OCI-LY3 (cell line): Measurements from ENCODE around the gene DISP3.

Experiments
- H2AFZ ChIP-seq: fragments of 200-600, 300-600 bp; shearing (Covaris generic); 2 replicates; pipeline ENCODE4 v1.6.0; 2014; ENCODE audit warnings: antibody characterized with exemption, low read depth, low read length
- H3K27ac ChIP-seq: fragments of 200-600, 300-600 bp; sonication (generic); 2 replicates; pipeline ENCODE4 v1.5.1; 2014; ENCODE audit warnings: mild to moderate bottlenecking, low read length, moderate library complexity, mixed read lengths
- H3K27me3 ChIP-seq: fragments of 200-600, 300-600 bp; sonication (generic); 2 replicates; pipeline ENCODE4 v1.6.1; 2014; ENCODE audit warnings: low read depth, low read length, mixed read lengths
- H3K36me3 ChIP-seq: fragments of 200-600, 300-600 bp; sonication (generic); replicated peaks from 2 replicates; pipeline ENCODE3; 2014; ENCODE audit warnings: low read depth, low read length, mixed read lengths
- H3K4me1 ChIP-seq: fragments of 300-600, 200-600 bp; sonication (generic); 2 replicates; pipeline ENCODE4 v1.6.1; 2014; ENCODE audit warnings: low read length, mixed read lengths
- H3K4me2 ChIP-seq: fragments of 200-600, 300-600 bp; sonication (generic); 2 replicates; pipeline ENCODE4 v1.6.1; 2014; ENCODE audit warnings: low read length, mixed read lengths
- H3K4me3 ChIP-seq: fragments of 300-600, 200-600 bp; sonication (generic); 2 replicates; pipeline ENCODE4 v1.5.1; 2014; ENCODE audit warnings: antibody characterized with exemption, mild to moderate bottlenecking, low read length, moderate library complexity
- H3K79me2 ChIP-seq: fragments of 300-600, 200-600 bp; shearing (Covaris generic); 2 replicates; pipeline ENCODE4 v1.6.1; 2014; ENCODE audit warnings: mild to moderate bottlenecking, low read length, mixed read lengths
- H3K9ac ChIP-seq: fragments of 300-600, 200-600 bp; shearing (Covaris generic); 2 replicates; pipeline ENCODE4 v1.6.0; 2014; ENCODE audit warnings: mild to moderate bottlenecking, low read length, moderate library complexity
- H3K9me3 ChIP-seq: fragments of 200-600, 300-600 bp; shearing (Covaris generic); 2 replicates; pipeline ENCODE4 v1.6.1; 2014; ENCODE audit warnings: low read length, mixed read lengths; ENCODE audit not compliant: insufficient read depth
- H4K20me1 ChIP-seq: fragments of 200-600, 300-600 bp; sonication (generic); 2 replicates; pipeline ENCODE4 v1.6.1; 2016; ENCODE audit warnings: low read length, mixed read lengths; ENCODE audit not compliant: insufficient read depth
- CTCF ChIP-seq: fragments of 200-600, 300-600 bp; sonication (generic); IDR thresholded peaks from 2 replicates; pipeline ENCODE4 v1.5.1; 2014; ENCODE audit warnings: antibody characterized with exemption, low read length, low read depth
- EZH2phosphoT487 ChIP-seq: fragments of 200-600 bp; shearing (Covaris generic); IDR thresholded peaks from 2 replicates; pipeline ENCODE4 v1.6.1; 2018; ENCODE audit warnings: antibody characterized with exemption, mixed run types, low read depth

DISP3 gene

GRCh38 chr1:11564237-11564636 is 85.3 kb downstream of the DISP3 start:
- H3K79me2 ChIP-seq = no peaks in the 10 kb centered on the region
- TF ChIP-seq CTCF (no peak), EZH2phosphoT487 (no peak)
- no peak overlapping the region for H3K4me3 ChIP-seq
- H3K27me3 ChIP-seq = 0 out of 2 replicates have a peak, but pooled peaks cover 5% of the 10 kb centered on the region
- no peak overlapping the region for H3K9ac ChIP-seq
- no peaks in the 10 kb centered on the region for H4K20me1 ChIP-seq
- H3K9me3 ChIP-seq = no peaks in the 10 kb centered on the region
- no peak overlapping the region for H2AFZ ChIP-seq
- H3K4me1 ChIP-seq = peaks cover 28% of the 10 kb centered on the region
- H3K36me3 ChIP-seq = no peaks in the 10 kb centered on the region
- H3K27ac ChIP-seq = no peak overlapping the region
- no peak overlapping the region for H3K4me2 ChIP-seq

- Histone ChIP-seq H3K4me1 (peaks cover 28% of the 10 kb centered on the region), H3K4me2 (no peak overlapping the region), H3K36me3 (no peaks in the 10 kb centered on the region), H3K4me3 (no peak overlapping the region), H3K9ac (no peak overlapping the region), H3K79me2 (no peaks in the 10 kb centered on the region), H3K9me3 (no peaks in the 10 kb centered on the region), H3K27ac (no peak overlapping the region), H3K27me3 (0 out of 2 replicates have a peak, but pooled peaks cover 5% of the 10 kb centered on the region), H2AFZ (no peak overlapping the region), H4K20me1 (no peaks in the 10 kb centered on the region)
- TF ChIP-seq EZH2phosphoT487 = no peak
- no peak for TF ChIP-seq CTCF
Observed at GRCh38 chr1:11566042-11566850, 87.3 kb downstream of the DISP3 start.

- H3K9ac ChIP-seq = no peak overlapping the region
- 0 out of 2 replicates have a peak, but pooled peaks cover 5% of the 10 kb centered on the region for H3K27me3 ChIP-seq
- TF ChIP-seq EZH2phosphoT487 (no peak), CTCF (no peak)
- H3K4me2 ChIP-seq = no peak overlapping the region
- H4K20me1 ChIP-seq = no peaks in the 10 kb centered on the region
- H3K79me2 ChIP-seq = no peaks in the 10 kb centered on the region
- no peaks in the 10 kb centered on the region for H3K36me3 ChIP-seq
- no peak overlapping the region for H2AFZ ChIP-seq
- no peaks in the 10 kb centered on the region for H3K9me3 ChIP-seq
- peaks cover 28% of the 10 kb centered on the region for H3K4me1 ChIP-seq
- no peak overlapping the region for H3K4me3 ChIP-seq
- no peak overlapping the region for H3K27ac ChIP-seq
Observed at GRCh38 chr1:11567244-11568065, 88.5 kb downstream of the DISP3 start.

GRCh38 chr1:11568687-11569086 is 89.7 kb downstream of the DISP3 start:
- no peak overlapping the region for H3K4me3 ChIP-seq

More at GRCh38 chr1:11568687-11569086, 89.7 kb downstream of the DISP3 start:
- Histone ChIP-seq H3K4me2 (no peak overlapping the region), H3K4me1 (peaks cover 21% of the 10 kb centered on the region), H4K20me1 (no peaks in the 10 kb centered on the region), H2AFZ (no peak overlapping the region), H3K27ac (no peak overlapping the region), H3K9ac (no peak overlapping the region), H3K36me3 (no peaks in the 10 kb centered on the region), H3K27me3 (0 out of 2 replicates have a peak, but pooled peaks cover 5% of the 10 kb centered on the region), H3K9me3 (no peaks in the 10 kb centered on the region), H3K79me2 (no peaks in the 10 kb centered on the region)
- no peak for TF ChIP-seq EZH2phosphoT487
- no peak for TF ChIP-seq CTCF
